Stimulated activated CD8-positive, alpha-beta memory T cell treated with anti-CD3 and anti-CD28 coated beads, Interleukin-12 subunit alpha, Interleukin-12 subunit beta, amount 100 ng/mL, for 4 hours (primary cell): ENCODE measurements around the gene PTPRR.

Experiments used
- DNase-seq: peaks from one replicate; pipeline ENCODE4 v3.0.0-alpha.2; 2020; ENCODE audit warnings: low read depth

PTPRR gene, protein sequence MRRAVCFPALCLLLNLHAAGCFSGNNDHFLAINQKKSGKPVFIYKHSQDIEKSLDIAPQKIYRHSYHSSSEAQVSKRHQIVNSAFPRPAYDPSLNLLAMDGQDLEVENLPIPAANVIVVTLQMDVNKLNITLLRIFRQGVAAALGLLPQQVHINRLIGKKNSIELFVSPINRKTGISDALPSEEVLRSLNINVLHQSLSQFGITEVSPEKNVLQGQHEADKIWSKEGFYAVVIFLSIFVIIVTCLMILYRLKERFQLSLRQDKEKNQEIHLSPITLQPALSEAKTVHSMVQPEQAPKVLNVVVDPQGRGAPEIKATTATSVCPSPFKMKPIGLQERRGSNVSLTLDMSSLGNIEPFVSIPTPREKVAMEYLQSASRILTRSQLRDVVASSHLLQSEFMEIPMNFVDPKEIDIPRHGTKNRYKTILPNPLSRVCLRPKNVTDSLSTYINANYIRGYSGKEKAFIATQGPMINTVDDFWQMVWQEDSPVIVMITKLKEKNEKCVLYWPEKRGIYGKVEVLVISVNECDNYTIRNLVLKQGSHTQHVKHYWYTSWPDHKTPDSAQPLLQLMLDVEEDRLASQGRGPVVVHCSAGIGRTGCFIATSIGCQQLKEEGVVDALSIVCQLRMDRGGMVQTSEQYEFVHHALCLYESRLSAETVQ

DNA sequence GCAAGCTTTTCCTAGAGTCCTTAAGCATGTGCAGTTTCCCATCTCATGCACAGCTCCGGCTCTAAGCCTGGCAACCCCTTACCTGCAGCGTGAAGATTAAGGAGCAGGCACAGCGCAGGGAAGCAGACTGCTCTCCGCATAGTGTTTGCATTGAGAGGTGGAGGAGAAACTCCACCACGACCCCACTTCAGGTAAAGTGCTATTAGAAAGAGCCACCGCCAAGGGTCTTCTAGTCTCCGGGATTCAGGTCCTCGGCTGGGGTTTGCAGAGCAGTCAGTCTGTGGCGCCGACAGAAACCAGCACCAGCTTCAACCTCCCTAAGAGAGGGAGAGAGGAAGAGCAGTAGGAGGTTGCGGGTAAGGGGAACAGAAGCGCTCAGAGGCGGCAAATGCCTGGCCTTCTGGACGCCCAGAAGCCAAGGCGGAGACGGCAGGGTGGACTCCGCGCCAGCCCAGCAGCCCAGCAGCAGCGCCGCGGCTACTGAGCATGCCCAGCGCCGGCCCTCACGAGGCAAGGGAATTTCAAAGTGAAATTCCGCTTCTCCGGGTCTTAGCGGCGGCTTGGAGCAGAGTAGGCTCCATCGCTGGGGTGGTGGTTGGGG, at the start of gene PTPRR:
Gene PTPRR, minus strand, starts transcription at position 488 of the 601 bp plus-strand sequence. Its CDS starts 348 bp downstream, at position 140.
- no peak for DNase-seq

DNA sequence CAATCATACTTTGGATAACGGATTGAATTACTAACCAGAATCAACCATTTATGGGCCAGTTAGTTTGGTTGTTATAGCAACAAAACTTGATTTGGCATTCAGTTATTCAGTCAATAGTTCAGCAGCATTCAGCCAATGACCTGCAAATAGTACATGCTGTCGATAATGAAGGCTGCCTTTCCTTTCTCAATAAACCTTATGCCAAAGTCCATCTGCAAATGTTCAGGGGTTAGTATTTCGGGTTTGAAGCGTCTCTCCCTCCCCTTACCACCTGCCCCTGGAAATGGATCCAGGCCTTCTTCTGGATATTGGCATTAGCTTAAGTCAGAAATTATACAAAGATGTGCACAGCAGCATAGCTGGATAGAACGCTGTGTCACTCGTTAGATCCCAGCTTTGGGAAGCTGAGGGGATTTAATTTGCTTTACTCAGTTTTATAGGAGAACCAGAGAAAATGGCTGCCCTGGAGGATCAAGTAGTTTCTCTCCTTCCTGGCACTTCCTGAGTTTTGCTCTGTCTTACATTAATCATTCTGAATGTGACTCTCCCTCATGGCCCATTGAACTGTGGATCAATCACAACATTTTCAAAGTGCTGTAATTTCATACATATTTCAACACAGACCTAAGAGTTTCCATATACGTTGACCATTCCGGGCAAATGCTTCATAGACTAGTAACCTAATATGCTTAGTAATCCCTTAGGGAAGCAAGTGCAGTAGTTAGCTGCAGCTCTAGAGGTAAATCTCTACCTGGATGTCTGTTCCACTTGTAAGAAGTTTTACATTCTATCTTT, 46.7 kb upstream of the PTPRR start:
- no peak for DNase-seq

DNA sequence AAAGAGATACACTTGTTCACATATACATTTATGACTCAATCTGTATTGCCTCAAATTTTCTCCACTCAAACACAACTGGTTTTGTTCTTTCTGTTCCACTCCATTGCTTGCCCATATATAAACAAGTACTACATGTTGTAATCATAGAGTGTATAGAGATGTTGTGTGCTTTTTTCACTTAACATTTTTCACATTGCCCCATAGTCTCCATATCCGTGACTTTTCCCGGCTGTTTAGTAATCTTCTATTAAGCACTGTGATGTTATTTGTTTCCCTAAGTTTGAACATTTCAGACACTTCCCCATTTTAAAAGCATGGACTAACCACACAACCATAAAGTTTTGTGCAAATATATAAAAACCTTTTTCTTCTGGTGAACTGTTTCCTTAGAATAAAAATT, 45.5 kb upstream of the PTPRR start:
- no peak for DNase-seq

DNA sequence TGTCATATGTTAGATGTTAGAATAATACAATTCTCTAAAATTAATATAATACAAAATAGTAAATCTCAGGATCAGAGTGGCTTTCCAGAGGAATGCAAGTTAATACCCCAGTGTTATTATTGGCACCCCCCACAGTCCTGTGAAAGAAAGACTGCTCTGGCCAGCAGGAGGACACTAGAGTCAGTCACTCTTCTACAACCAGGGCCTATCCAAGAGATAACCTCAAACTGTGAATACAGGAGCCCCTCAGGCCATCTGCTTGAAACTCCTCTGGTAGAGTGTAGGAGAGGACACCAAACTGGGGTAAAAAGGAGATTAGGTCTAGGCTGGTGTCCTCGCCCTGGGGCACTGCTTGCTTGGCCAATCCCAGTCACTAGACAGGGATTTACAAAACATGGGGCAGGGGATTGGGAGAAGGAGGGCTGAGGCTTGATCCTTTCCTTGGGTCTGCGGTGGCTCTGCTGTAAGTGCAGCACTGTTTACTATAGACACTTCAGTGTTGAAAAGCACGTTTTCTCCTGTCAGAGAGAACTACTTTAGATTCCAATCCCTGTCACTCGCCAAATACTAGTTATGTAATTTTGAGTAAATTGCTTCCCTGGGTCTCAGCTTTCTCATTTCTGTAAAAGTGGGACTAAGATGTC, 44.5 kb upstream of the PTPRR start:
- no peak for DNase-seq

DNA sequence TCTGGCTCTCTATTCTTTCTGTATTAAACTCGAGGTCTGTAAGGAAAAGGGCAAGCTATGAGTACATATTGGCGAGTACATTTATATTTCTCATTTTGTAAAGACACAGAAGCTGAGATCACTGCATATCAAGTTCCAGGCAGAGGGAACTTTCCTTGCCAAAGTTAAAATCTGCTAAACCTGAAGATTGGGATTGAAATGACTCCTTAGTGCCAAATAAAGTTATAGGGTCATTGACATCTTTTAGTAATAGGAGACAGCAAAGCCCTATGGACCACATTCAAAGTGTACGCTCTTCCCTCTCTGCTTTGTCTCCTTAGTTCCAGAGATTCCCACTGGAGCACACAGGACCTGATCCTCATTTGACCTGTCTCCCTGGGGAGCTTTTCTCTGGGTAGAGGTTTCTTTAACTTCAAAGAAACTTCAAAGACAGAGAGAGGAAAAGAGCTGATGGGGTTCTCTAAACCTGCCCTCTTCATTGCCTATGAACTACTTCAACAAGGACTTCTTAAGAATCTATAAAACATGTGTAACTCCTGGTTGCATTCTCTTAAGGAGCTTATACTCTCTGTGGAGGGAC, 42.6 kb upstream of the PTPRR start:
- DNase-seq = no peak

DNA sequence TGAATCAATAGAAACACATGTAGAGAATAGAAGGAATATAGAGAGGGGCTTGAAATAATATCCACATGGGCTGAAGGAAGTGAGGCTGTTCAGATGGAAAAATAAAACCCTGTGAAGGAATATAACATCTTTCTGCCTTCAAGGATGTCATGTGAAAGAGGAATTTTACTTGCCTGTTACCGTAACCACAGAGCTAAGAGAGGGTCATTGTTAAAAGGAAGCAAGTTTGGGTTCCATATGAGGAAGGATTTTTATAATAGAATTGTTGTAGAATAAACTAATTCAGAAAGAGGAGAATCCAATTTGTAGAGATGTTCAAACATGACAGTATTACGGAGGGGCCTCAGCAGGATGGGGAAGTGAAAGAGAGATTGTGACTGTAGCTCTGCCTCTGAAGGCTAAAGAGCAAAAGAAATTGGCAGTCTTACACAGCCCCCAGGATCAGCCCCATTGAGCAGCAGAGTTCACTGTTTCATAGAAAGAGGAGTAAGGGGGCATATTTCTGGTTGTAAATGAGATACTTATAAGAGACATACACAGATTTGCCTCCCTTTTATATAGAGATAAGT, 41.8 kb upstream of the PTPRR start:
- DNase-seq = no peak

DNA sequence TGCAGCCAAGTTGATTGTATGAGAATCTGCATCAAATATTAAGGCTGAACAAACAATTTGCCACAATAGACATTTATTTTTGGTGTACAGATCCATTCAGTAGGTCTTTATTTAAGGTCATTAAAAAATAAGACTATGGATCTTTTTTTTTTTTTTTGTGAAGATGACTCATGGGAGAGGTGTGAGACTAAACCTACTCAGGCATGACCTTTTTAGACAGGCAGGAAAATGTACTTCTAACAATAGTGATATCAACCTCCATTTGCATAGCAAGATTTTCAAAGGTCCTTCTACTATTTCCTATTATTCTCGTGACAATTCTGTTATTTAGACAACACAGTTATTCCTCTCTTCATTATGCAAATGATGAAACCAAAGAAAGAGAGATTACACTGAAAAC, 39.9 kb upstream of the PTPRR start:
- DNase-seq = no peak

DNA sequence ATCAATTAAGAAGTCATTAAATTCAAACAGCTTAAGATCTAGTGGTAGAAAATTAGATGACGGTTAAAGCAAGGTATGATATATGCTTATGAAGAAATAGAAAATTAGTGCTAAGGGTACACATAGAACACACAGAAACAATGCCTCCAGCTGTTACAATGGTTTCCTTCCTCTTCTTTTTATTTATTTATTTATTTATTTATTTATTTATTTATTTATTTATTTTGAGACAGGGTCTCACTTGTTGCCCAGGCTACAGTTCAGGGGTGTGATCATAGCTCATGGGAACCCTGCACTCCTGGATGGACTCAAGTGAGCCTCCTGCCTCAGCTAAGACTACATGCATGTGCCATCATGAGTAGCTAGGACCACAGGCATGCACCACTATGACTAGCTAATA, 34.9 kb upstream of the PTPRR start:
- no peak for DNase-seq

DNA sequence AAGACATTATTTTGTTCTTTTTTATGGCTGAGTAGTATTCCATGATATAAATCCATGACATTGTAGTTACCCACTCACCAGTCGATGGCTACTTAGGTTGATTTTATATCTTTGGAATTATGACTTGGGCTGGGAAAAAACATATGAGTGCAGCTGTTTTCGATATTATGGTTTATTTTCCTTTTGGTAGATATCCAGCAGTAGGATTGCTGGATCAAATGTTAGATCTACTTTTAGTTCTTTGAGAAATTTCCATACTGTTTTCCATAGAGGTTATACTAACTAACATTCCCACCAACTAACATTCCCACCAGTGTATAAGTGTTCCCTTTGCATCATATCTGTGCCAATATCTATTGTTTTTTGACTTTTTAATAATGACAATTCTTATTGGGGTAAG, 29.9 kb upstream of the PTPRR start:
- no peak for DNase-seq

DNA sequence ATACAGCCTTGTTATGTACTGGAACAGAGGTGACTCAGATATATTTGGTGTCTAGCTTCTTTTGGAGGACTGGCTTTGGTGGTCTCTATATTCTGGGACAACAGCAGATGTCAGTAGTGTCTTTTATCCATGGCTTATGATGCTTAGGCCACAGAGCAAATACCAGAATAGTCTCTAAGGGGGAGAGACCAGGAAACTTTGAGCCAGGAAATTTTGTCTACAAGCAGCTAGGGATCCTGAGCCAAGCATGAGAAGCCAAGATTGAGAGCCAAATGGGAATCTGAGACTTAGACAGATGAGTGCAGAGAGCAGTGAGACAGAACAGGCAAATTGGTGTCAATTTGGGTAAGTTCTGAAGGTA, 28.4 kb upstream of the PTPRR start:
- DNase-seq = no peak

DNA sequence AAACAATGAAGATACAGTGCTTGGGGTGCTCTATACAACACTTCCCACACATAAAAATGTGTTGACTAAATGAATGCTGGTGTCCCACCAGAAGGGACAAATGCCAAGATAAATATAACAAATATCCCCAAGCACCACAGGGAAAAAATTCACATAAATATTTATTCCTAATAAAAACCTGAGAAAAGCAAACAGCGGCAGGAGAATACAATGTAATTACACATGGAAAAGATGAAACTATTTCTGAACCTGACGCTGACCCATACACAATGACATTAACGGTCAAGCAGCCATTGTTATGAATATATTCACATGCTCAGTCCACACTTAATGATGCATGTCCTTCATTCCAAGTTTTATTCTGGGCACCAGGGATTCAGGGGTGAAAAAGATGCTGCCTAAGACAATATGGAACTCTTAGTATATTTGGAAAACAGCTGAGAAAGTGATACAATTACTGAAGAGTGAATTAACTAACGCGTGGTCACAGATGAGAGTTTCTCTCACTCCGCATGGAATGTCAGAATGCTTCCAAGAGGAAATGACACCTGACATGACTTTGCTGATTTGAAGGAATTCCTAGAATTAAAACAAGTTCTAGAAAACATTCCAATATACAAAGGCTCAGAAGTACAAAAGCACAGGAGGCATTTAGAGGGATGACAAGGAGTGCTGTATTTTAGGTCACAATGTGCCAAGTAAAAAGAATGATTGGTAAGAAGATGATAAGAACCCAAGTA, 27.9 kb upstream of the PTPRR start:
- no peak for DNase-seq

DNA sequence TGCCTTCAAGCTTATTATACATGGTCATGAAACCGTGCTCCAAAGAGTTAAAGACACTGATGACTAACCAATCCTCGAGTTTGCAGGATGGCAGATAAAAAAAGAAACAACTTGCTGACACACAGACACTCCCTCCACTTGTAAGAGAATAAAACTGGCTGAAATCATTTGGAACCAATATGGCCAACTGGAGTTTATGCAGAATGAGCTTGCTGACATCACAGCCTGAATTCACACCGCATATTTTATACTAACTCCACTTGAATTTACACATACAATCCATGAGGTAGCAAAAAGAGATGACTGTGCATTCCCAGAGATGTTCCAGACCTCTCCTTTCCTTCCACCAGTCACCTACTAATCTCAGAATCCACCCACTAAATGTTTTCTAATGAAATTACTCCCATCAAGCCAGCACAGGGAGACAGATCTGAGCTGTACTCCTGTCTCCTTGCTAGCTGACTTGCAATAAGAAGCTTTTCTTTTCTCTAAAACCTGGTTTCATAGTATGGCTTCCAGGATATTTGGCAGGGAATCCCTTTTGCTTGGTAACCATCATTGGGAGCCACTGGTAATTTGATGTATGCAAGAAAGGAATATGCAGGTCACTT, 15.8 kb upstream of the PTPRR start:
- DNase-seq = no peak

DNA sequence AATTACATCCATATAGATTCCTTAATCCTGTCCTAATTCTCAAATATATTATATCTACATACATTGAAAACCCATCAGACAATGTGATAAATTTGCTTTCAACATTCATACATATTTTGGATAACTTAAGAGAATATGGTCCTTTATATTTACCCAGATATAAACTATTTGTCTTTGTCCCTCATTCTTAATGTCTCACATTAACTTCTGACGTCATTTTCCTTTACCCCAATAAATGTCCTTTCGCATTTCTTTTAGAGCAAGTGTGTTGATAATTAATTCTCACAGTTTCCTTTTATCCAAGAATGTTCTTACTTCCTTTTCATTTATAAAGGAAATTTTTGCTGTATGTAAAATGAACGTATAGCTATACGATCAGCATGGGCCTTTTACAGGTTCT, 12.6 kb upstream of the PTPRR start:
- no peak for DNase-seq

DNA sequence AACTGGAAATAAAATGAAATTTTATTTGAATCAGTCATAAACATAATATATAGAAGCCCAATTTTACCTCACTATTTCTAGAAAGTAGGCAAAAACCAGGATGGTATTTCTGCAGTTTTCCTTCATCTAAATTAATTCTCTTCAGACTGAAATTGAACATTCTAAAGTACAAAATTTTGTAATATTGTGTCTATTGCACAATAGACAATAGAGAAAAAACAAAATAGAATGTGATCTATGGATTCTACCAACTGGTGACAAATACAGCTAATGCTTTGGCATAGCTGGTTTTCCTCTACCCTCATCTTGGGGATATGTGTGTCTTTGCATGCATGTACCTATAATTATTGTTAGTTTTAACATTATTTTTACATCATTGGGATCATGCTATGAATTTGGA, 8.5 kb upstream of the PTPRR start:
- no peak for DNase-seq

DNA sequence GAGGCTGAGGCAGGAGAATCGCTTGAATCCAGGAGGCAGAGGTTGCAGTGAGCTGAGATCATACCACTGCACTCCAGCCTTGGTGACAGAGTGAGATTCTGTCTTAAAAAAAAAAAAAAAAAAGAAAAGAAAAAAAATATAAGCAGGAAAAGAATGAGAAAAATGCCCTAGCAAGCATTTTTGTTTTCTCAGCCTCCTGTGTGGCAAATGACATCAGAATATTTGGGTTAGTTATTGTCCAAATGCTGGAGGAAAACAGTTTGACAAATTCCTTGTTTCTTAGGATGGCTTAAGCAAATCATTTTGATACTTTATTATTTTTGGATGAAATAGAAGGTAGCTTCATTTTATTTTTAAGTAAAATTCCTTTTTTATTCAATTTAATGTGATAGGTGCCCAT, 7.5 kb upstream of the PTPRR start:
- DNase-seq = no peak

DNA sequence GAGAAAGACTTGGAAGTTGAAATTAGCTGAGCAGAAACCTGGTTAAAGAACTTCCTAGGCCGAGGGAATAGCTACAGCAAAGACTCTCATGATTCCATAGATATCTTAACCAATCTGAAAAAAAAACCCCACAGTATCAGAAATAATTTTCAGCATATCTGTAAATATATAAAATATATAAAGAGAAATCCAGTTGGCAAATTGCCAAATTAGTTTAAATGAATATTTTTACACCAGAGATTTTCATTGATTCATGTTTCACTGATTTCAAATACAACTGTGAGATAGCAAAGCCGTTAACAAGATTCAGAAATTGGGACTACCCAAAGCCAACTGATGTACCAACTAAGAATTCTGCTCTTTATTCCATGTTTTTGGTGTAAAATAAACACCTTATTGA, 6.8 kb upstream of the PTPRR start:
- no peak for DNase-seq

DNA sequence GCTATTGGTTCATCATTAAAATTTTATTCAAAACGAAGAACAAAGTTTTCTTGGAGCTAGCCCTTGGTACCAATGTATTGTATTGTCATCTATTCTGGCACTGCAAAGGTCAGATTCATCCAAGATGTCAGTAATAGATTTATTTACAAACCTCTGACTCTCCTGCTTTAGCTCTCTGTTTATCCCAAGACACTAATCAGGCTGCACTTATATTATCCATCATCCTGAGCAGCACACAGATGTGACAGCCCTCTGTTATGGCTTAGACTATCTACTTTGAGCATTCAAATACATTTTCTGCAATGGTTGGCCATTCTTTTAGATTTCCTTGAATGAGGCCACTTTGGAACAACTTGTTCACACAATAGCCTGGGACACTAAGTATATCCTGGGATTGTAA, 5.0 kb upstream of the PTPRR start:
- no peak for DNase-seq

DNA sequence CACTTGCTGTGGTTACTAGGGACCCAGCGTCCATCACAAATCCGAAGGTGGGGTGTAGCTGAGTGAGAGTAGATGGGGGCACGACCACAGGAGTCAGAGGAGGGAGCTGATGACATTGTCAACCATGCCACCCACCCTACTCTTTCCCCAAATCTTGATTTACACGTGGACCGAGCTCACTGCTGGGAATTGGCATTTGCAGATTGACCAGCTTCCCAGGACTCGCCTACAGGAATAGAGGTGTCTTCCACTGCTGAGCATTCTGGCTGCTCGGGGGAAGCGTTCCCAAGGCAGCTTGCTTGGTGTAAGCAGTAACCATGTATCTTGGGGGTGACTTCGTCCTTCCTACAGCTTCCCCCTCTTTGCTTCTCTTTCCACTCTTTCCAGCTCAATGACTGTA, 353 bp upstream of the PTPRR start:
- DNase-seq = no peak

DNA sequence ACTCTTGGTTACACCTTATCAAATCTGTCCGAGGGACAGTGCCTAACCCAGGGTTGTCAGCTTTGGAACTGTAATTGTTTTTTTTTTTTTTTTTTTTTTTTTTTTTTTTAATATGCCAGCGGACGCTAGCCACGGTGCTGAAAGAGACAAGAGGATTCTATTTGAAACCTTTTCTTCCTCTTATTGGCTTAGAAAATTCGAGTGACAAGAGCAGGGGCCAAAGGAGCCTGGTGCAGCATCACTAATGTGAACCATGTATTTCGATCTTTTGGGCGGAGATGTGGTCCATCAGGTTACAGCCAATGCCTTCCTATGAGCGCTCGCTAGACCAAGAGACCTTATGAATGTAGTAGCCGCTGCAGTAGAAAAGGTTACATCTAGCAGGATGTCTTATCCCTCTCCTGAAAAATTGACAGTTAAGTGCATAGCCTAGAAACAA, 922 bp downstream of the PTPRR start:
- no peak for DNase-seq

DNA sequence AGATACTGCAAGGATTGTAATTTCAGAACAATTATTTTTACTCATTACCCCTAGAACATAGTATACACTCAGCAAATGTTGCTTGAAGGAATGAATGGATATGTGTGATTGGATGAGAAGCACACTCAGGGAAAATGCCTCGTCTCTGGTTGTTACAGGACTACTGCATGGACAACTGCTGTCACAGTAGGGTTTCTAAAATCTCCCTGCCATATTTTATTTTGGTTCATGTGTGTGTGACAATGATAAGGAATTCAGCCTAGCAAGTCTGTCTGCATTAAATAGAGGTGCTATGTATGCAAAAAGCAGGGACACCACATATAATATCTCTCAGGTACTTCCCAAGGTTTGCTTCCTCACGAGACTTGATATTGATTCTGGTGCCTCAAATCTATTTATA, 1.4 kb downstream of the PTPRR start:
- DNase-seq = no peak
